Esophagus muscularis mucosa (tissue), 3 donors: ENCODE data around the gene BPIFB4.

Experiments
- POLR2A ChIP-seq: fragments of 450-650 bp; IDR thresholded peaks from one replicate; pipeline ENCODE4 v1.6.1; 2017; ENCODE audit warnings: antibody characterized with exemption, moderate library complexity, mild to moderate bottlenecking, low read depth
- TF ChIP-seq, protein P1 (sequence below), 3 experiments: fragments of 200-600 bp in 2 of 3; fragments of 450-650 bp in 1 of 3; sonication (generic) in 2 of 3; IDR thresholded peaks; one replicate each; pipeline ENCODE4 v1.5.1; 2017 to 2019; ENCODE audit warnings: antibody characterized with exemption in 3 of 3, mild to moderate bottlenecking in 2 of 3, moderate library complexity in 1 of 3

DNA sequence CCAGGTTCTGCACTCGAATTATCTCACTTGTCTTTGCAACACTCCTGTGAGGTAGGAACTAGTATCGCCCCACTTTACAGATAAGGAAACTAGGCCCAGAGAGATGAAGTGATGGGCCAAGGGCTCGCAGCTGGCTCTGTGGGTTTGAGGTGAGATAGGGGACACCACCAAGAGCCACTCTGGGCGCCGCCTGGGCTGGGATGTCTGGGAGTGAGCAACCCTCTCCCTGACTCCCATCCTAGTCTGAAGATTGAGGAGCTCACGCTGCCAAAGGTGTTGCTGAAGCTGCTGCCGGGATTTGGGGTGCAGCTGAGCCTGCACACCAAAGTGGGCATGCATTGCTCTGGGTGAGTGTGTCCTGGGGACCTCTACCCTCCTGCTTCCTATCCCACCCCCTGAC is 20.3 kb upstream of the BPIFB4 start:
- TF ChIP-seq, protein P1, sequence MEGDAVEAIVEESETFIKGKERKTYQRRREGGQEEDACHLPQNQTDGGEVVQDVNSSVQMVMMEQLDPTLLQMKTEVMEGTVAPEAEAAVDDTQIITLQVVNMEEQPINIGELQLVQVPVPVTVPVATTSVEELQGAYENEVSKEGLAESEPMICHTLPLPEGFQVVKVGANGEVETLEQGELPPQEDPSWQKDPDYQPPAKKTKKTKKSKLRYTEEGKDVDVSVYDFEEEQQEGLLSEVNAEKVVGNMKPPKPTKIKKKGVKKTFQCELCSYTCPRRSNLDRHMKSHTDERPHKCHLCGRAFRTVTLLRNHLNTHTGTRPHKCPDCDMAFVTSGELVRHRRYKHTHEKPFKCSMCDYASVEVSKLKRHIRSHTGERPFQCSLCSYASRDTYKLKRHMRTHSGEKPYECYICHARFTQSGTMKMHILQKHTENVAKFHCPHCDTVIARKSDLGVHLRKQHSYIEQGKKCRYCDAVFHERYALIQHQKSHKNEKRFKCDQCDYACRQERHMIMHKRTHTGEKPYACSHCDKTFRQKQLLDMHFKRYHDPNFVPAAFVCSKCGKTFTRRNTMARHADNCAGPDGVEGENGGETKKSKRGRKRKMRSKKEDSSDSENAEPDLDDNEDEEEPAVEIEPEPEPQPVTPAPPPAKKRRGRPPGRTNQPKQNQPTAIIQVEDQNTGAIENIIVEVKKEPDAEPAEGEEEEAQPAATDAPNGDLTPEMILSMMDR (IDR thresholded peaks at IDR 0.05), result no peak
- TF ChIP-seq POLR2A, result no peak
